Motor neuron (in vitro differentiated cells): ENCODE measurements around the gene ZFYVE28. TPM values are rescaled to one million over a fixed set of nuclear protein-coding genes. Genes with fewer than 3 reads are reported as not detected.
"Not testable (repeated sequence)": the region's sequence is repeated elsewhere in the genome, so short reads cannot be mapped to it uniquely, and the experiment has no call there.

Source experiments
- ATAC-seq, 8 experiments: fragments of 200-7000 bp; cut with Tn5 transposase; replicated peaks in 6 of 8; 2 replicates each; pipeline ENCODE4 v1.8.0; 2021; ENCODE audit warnings: mild to moderate bottlenecking in 8 of 8, moderate library complexity in 8 of 8
- H3K27ac ChIP-seq, 2 donors: fragments of 250-450 bp; sonication (Bioruptor Pico); 2 replicates each; pipeline ENCODE4 v1.9.0; 2021; ENCODE audit warnings: antibody characterized with exemption in 2 of 2, mild to moderate bottlenecking in 2 of 2, moderate library complexity in 1 of 2
- H3K4me1 ChIP-seq, 2 donors: fragments of 250-450 bp; sonication (Bioruptor Pico); replicated peaks in 1 of 2; 2 replicates each; pipeline ENCODE4 v1.6.1; 2021; ENCODE audit warnings: antibody characterized with exemption in 2 of 2, mild to moderate bottlenecking in 2 of 2, moderate library complexity in 1 of 2
- H3K4me3 ChIP-seq, 5 donors: fragments of 250-450 bp; sonication (Bioruptor Pico); 2 replicates each; pipeline ENCODE4 v1.9.0; 2021; ENCODE audit warnings: antibody characterized with exemption in 5 of 5, mild to moderate bottlenecking in 5 of 5, moderate library complexity in 4 of 5
- WGBS, 10 experiments: fragments of 450-650 bp; shearing (Covaris generic); methylation state at CpG; one replicate each; pipeline ENCODE4 v1.0.0; 2022; 5-methylcytosine and 5-hydroxymethylcytosine counted together
- in situ Hi-C, 9 experiments: fragments of 400-800 bp; cut with MboI; loops; one replicate each; pipeline ENCODE4 v1.15.0; 2021; ENCODE audit warnings: low sequenced_read_pairs in 9 of 9, low pct_unique_long_range_greater_than_20kb in 2 of 9; ENCODE audit not compliant: unreplicated experiment in 9 of 9
- total RNA-seq, 8 experiments: library from RNA; unstranded; fragments of 300-600 nt; gene quantifications; 2 replicates each; pipeline versions ENCODE4 v1.2.3 to v1.2.4, GENCODE V29; 2022

The ZFYVE28 gene
- total RNA-seq, 8 experiments from 2014 or later, result 1.1 to 8.2 (median 4.3) TPM

GRCh38 chr4:2284934-2285612 lies 133.4 kb downstream of the ZFYVE28 start:
- Histone ChIP-seq H3K4me1 (peaks cover 10 to 16% of the 10 kb centered on the region in 2 donors), H3K27ac (no peak overlapping the region), H3K4me3 (no peak overlapping the region)
- no peak for ATAC-seq
- in situ Hi-C loops, result no loop called here
- WGBS, 10 experiments, result 20 to 95% (median 79%) methylated on average over 1 to 9 of the region's 15 CpGs; no CpG with 5 or more reads in 5 of the 10 experiments

- H3K27ac ChIP-seq, result no peak overlapping the region
- no peak for ATAC-seq
- H3K4me3 ChIP-seq, result no peak overlapping the region
- WGBS, 10 experiments, result 85 to 100% (median 100%) methylated on average over 1 to 12 of the region's 23 CpGs; no CpG with 5 or more reads in 3 of the 10 experiments
- in situ Hi-C loops, result no loop called here
- peaks cover 10 to 16% of the 10 kb centered on the region in 2 donors for H3K4me1 ChIP-seq
Measured at GRCh38 chr4:2284161-2284933, 134.1 kb downstream of the ZFYVE28 start.

- Histone ChIP-seq H3K4me3 (no peak overlapping the region), H3K27ac (no peak overlapping the region), H3K4me1 (peaks cover 10 to 16% of the 10 kb centered on the region in 2 donors)
- ATAC-seq, result no peak
- in situ Hi-C loops, result no loop called here
- 80 to 83% methylated on average over 1 to 2 of the region's 3 CpGs; no CpG with 5 or more reads in 8 of the 10 experiments for WGBS, 10 experiments
Measured at GRCh38 chr4:2283199-2283711, 135.2 kb downstream of the ZFYVE28 start.

GRCh38 chr4:2281575-2282343 lies 136.7 kb downstream of the ZFYVE28 start:
- 20 to 100% (median 72%) methylated on average over 1 to 7 of the region's 10 CpGs; no CpG with 5 or more reads in 1 of the 10 experiments for WGBS, 10 experiments
- peak in 2 of 8 experiments; percentile 29 to 60 for ATAC-seq
- no peak overlapping the region for H3K27ac ChIP-seq
- peaks cover 5 to 10% of the 10 kb centered on the region in 2 donors for H3K4me1 ChIP-seq
- in situ Hi-C loops, result no loop called here
- no peak overlapping the region for H3K4me3 ChIP-seq

- no peak for ATAC-seq
- in situ Hi-C loops, result no loop called here
- Histone ChIP-seq H3K4me3 (no peak overlapping the region), H3K4me1 (peaks cover 0 to 2% of the 10 kb centered on the region in 2 donors), H3K27ac (no peak overlapping the region)
- 54 to 100% (median 84%) methylated on average over 2 to 9 of the region's 13 CpGs; no CpG with 5 or more reads in 2 of the 10 experiments for WGBS, 10 experiments
Measured at GRCh38 chr4:2280531-2281300, 137.7 kb downstream of the ZFYVE28 start.

GRCh38 chr4:2277956-2278355 lies 140.5 kb downstream of the ZFYVE28 start:
- H3K4me3 ChIP-seq, result no peak overlapping the region
- no peak overlapping the region for H3K27ac ChIP-seq
- ATAC-seq, result no peak
- in situ Hi-C loops, result no loop called here
- 76 to 100% (median 92%) methylated on average over 3 to 9 of the region's 9 CpGs; no CpG with 5 or more reads in 1 of the 10 experiments for WGBS, 10 experiments
- peaks cover 0 to 2% of the 10 kb centered on the region in 2 donors for H3K4me1 ChIP-seq

- WGBS, 10 experiments, result 80 to 96% (median 91%) methylated on average over 1 to 20 of the region's 30 CpGs; no CpG with 5 or more reads in 3 of the 10 experiments
- ATAC-seq, result no peak
- no peaks in the 10 kb centered on the region for H3K4me1 ChIP-seq
- no peak overlapping the region for H3K27ac ChIP-seq
- in situ Hi-C loops, result no loop called here
- no peak overlapping the region for H3K4me3 ChIP-seq
Measured at GRCh38 chr4:2276581-2277325, 141.7 kb downstream of the ZFYVE28 start.

GRCh38 chr4:2275546-2276251 lies 142.7 kb downstream of the ZFYVE28 start:
- ATAC-seq, result no peak
- Histone ChIP-seq H3K4me1 (no peaks in the 10 kb centered on the region), H3K27ac (no peak overlapping the region), H3K4me3 (no peak overlapping the region)
- WGBS, 10 experiments, result 51 to 95% (median 90%) methylated on average over 2 to 27 of the region's 44 CpGs
- in situ Hi-C loops, result no loop called here

GRCh38 chr4:2275044-2275397 lies 143.4 kb downstream of the ZFYVE28 start:
- in situ Hi-C loops, H3K4me3 ChIP-seq, ATAC-seq, H3K4me1 ChIP-seq, H3K27ac ChIP-seq: not testable (repeated sequence)
- WGBS, 10 experiments, result 79 to 100% (median 90%) methylated on average over 2 to 5 of the region's 10 CpGs; no CpG with 5 or more reads in 1 of the 10 experiments

- in situ Hi-C loops, result no loop called here
- ATAC-seq, result peak in 1 of 8 experiments; percentile 2
- Histone ChIP-seq H3K4me3 (no peak overlapping the region), H3K27ac (no peak overlapping the region), H3K4me1 (no peaks in the 10 kb centered on the region)
- 70 to 100% (median 100%) methylated on average over 1 to 7 of the region's 21 CpGs; no CpG with 5 or more reads in 3 of the 10 experiments for WGBS, 10 experiments
Measured at GRCh38 chr4:2274320-2275043, 144.0 kb downstream of the ZFYVE28 start.
